HG02970 (cell line): ENCODE results near the gene NUP188.

Experiments used
- ATAC-seq: cut with Tn5 transposase; IDR thresholded peaks from one replicate; pipeline ENCODE4 v1.9.1; 2021; ENCODE audit warnings: mild to moderate bottlenecking, moderate library complexity, moderate number of reproducible peaks; ENCODE audit not compliant: unreplicated experiment, low FRiP score

NUP188 gene

GRCh38 chr9:128947527-128948301, at the start of gene NUP188, which contains the start of gene DOLK:
Gene NUP188, plus strand, starts transcription at chr9:128947699. Its CDS starts 21 bp downstream, at chr9:128947720.
Gene DOLK, minus strand, starts transcription at chr9:128947603. Its CDS starts 300 bp downstream, at chr9:128947303.
- ATAC-seq = peak; percentile 84

- no peak for ATAC-seq
These were observed 49.1 kb upstream of the NUP188 start for GRCh38 chr9:128898382-128898781.

DNA sequence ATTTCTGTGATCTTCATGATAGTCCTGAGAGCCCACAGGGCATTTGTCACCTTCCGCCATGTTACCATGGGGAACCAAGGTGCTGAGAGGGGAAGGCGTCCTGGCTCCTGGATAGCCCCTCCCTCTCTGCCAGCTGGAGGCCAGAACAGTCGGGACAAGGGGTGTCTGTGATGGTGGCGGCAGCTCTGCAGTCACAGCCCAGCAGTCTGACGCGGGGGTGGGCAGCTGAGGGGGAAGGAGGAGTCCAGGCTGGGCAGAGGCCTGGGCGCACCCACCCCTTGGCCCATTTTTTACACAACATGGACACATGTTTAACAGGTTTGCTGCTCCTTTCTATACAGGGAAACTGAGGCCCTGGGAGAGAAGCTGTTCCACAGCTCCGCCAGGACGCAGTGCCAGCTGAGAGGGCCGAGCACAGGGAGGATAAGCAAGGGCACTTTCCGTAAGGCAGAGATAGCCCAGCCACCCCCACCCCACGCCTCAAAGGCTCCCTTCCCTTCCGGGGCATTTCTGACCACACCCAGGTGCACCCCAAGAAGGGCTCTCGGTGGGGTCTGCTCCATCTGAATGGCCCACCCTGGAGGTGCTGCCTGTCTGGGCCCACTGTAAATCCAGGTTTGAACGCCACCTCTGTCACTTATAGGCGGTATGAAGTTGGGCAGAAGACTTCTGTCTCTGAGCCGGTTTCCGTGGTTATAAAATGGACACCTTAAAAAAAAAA, 48.5 kb upstream of the NUP188 start:
- no peak for ATAC-seq

DNA sequence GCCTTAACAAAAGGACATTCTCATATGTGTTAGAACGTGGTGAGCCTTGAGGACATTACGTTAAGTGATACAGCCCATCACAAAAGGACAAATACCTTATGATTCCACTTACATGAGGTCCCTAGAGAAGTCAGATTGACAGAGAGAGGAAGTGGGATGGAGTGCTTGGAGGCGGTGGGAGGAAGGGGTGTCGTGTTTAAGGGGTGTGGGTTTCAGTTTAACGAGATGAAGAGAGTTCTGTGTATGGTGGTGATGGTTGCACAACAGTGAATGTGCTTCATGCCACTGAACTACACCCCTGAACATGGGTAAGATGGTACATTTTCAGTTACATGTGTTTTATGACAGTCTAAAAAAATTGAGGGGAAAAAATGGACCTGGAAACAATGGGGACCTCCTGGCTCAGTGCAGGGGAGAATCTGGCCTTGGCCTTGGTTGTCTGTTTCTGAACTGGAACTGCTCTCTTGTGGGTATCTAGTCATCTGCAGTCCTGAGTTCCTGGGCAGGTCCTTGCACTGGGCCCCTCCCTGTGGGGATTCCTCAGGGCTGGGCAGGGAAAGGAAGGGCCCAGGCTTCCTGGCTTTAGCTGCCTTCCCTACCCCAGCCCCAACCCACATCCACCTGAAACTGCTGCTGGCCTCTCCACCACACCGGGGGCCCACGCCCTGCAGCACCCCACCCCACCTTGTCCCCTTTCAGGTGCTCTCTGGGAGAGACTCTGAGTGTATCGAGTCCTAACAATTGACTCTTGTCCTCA, 47.8 kb upstream of the NUP188 start:
- no peak for ATAC-seq

DNA sequence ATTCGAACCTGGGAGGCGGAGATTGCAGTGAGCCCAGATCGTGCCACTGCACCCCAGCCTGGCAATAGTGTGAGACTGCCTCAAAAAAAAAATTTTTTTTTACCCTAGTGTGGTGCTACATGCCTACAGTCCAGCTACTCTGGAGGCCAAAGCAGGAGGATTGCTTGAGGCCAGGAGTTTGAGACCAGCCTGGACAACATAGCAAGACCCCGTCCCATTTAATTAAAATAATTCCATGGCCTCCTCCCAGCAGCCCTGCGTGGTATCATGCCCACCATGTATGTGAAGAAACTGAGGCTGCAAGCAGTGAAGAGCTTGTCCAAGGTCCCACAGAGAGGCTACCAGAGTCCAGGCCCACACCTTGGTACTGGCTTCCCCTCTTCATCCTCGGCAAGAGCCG, 46.1 kb upstream of the NUP188 start:
- ATAC-seq = no peak

DNA sequence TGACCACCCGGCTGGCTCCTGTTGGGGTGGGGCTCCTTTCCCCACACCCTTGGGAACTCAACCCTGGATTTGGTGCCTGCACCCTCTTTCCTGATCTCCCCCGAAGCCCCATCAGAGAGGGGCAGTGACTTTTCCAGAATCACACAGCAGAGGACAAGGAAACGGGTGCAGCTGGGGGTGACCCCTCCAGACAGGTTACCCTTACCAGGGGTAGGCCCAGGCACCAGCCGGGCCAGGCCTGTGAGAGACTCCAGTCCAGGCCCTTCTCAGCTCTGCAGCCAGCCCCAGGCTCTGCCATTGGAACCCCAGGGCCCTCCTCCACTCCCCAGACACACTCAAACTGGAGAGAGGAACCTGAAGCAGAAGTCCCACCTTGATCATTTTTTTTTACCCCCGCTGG, 45.7 kb upstream of the NUP188 start:
- ATAC-seq = no peak

- ATAC-seq = no peak
These were observed 45.0 kb upstream of the NUP188 start for GRCh38 chr9:128902351-128903078.

DNA sequence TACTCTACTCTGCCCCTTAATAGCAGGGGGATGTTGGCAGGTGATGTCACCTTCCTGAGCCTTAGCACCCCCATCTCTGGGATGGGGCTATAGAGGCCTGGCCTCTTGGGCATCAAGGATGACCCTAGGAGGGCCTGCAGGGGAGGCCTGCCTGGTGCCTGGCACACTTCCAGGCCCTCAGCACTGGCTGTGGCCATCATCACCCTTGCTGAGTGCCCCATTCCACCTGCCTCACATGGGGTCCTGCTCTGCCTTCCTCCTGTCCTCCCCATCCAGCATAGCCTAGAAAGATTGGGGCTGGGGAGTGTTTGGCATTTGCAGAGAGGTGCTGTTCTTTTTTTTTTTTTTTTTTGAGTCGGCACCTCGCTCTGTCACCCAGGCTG, 44.4 kb upstream of the NUP188 start:
- ATAC-seq = no peak

DNA sequence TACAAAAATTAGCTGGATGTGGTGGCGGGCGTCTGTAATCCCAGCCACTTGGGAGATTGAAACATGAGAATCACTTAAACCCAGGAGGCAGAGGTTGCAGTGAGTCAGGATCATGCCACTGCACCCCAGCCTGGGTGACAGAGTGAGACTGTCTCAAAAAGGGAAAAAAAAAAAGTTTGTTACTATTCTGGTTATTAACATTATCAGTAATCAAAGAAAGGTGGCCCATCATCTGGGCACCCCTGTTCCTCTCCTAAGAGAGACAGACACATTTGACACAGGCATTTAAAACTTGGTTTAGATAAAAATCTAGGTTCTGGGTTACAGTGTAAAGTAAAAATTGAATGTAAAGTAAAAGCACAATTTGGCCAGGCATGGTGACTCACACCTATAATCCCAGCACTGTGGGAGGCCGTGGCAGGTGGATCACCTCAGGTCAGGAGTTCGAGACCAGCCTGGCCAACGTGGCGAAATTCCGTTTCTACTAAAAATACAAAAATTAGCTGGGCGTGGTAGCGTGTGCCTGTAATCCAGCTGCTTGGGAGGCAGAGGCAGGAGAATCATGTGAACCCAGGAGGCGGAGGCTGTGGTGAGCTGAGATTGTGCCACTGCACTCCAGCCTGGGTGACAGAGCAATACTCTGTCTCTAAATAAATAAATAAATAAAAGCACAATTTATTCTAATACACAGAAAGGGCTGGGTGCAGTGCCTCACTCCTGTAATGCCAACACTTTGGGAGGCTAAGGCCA, 43.5 kb upstream of the NUP188 start:
- no peak for ATAC-seq

- ATAC-seq = no peak
These were observed 41.5 kb upstream of the NUP188 start for GRCh38 chr9:128905964-128906363.

DNA sequence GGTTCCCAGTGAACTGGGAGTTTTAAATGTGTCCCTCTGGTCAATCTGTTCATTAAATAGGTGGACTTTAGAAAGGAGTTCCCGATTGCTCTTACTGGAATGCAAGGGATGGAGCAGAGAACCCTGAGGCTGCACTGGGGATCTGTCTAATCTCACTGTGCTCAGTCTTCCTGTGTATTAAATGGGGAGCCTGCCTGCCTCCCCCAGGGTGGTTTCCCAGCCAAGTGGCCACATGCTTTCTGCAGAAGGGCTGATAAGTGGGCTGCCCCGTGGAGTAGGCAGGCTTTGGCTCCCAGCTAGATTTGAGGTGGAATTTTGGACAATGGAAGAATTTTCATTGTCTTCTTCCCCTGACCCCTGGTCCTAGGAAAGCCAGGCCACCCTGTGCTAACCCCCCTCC, 40.8 kb upstream of the NUP188 start:
- no peak for ATAC-seq

DNA sequence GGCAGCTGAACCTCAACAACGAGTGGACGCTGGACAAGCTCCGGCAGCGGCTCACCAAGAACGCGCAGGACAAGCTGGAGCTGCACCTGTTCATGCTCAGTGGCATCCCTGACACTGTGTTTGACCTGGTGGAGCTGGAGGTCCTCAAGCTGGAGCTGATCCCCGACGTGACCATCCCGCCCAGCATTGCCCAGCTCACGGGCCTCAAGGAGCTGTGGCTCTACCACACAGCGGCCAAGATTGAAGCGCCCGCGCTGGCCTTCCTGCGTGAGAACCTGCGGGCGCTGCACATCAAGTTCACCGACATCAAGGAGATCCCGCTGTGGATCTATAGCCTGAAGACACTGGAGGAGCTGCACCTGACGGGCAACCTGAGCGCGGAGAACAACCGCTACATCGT, 39.1 kb upstream of the NUP188 start:
- no peak for ATAC-seq

DNA sequence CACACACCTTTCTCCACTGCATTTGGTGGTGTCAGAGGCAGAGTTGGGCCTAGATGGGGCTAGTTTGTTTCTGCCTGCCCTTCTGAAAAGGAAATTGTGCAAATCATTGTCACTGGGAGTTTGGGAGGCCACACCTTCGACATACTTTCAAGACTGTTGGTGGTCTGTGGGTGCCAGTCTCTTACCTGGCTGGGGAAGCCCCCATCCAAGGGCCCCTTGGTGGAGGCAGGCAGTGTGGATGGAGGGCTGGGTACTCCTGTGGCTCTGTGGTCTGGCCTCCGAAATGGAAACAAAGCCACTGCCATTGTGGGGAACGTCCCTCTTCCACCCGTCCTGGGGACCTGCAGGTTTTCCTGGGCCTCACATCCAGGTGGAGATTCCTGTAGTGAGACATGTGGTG, 37.6 kb upstream of the NUP188 start:
- no peak for ATAC-seq

DNA sequence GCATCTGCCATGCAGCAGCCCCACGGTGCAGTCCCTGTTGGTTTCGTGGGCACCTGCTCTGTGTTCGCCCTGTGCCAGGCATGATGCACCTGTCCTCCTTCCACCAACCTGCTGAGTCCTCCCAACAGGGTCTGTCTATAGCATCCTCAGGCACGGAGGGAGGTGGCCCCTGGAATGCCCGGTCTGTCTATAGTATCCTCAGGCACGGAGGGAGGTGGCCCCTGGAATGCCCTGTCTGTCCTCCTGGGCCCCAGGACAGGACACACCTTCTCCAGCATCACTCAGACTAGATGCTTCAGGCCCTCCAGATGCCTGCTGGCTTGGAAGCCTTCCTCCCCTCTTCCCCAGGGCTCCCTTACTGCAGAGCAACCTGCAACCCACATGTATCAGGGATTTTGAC, 36.6 kb upstream of the NUP188 start:
- no peak for ATAC-seq

DNA sequence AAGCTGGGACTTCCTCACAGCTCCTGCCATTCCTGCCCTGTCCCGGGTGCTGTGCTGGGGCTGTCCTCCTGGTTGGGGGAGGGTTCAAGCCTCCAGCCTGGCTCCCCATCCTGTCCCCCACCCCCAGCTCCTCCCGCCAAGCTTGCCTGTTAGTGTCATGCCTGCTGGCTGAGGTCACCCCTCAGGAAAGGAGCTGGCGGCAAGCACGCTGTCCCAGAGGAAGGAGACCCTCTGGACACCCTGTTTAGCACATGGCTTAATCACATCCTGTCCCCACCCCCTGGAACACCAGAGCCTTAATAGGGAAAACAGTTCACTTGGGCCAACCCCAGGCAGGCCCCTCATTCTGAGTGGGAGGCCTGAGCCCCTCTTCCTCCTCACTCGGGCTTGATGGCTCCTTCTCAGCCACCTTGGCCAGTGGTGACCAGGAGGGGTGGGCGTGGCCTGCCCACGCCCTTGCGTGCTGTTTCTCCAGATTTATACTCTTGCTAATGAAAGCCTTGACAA, 35.9 kb upstream of the NUP188 start:
- ATAC-seq = no peak

GRCh38 chr9:128912270-128912853, 35.1 kb upstream of the NUP188 start:
- ATAC-seq = no peak

- ATAC-seq = no peak
These were observed 34.2 kb upstream of the NUP188 start for GRCh38 chr9:128913048-128913900.

DNA sequence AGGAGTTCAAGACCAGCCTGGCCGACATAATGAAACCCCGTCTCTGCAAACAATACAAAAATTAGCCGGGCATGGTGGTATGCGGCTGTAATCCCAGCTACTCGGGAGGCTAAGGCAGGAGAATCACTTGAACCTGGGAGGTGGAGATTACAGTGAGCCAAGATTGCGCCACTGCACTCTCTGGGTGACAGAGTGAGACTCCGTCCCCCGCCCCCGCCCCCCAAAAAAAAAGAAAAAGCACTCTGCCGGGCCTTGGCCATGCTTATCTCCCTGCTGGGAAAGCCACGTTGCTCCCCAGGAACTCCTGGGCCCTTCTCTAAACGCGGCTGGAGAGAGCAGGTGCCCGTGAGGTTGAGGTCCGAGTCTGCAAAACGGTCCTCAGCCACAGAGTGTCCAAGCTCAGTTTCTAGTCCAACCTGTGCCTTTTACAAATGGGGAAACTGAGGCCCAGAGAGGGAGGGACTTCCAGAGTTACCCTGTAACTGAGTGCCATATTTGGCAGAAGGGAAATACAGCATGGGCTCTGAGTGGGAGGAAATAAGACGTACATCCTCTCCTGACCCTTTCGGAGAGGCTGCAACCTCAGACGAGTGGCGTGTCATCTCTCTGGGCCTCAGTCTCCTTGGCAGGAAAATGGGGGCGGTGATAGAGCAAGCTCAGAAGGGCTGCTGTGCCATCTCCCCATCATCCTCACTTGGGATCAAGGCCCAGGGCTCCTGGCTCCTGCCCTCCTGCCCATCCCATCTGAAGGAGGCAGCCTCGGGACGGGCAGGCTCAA, 33.3 kb upstream of the NUP188 start:
- no peak for ATAC-seq
